Activated CD4-positive, alpha-beta T cell treated with anti-CD3 and anti-CD28 coated beads, Interleukin-2, amount 50 U/mL, for 4 hours (primary cell): ENCODE data around the gene SC5D.
A peak's percentile ranks its signal among the peaks of the same experiment; 100 is the strongest.

Experiments used
- DNase-seq, 2 experiments: peaks; one replicate each; pipeline ENCODE4 v3.0.0-alpha.2; 2020

The SC5D gene, protein sequence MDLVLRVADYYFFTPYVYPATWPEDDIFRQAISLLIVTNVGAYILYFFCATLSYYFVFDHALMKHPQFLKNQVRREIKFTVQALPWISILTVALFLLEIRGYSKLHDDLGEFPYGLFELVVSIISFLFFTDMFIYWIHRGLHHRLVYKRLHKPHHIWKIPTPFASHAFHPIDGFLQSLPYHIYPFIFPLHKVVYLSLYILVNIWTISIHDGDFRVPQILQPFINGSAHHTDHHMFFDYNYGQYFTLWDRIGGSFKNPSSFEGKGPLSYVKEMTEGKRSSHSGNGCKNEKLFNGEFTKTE

DNA sequence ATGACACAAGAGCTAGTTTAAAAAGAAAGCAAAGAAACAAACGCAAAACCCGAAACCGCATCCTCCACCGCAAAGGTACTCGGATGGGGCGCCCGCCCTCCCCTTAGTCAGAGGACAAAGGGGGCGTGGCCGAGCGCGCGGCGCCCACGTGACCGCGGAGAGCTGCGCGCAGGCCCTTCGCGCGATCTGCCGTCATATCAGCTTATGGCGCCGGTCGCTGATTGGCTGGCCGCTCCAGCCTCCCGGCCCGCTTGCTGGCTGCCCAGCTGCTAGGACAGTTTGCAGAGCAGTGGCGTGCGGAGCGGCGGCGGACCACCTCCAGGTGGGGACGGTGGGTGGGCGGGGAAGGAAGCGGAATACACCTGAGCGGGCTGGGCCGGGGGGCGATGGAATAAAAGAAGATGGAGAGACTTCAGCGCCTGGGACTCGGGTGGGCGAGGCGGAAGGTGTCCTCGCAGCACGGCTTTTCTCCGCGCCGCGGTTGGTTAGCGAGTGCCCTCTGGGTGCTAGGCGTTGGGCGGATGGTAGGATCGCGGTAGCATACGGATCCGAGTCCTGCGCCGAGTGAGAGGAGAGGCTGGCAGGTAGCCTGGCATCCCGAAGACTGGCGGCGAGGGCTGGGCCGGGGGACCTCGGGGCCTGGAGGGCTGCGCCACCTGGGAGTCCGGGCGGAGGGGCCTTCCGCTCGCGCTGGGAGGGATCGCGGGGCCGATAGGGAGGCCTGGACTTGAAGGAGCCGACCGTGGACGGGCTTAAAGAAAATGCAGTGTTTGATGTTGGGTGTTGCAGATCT is at the start of gene SC5D:
Gene SC5D, plus strand, starts transcription at position 277 of the 793 bp plus-strand sequence. CDS start 10,605 bp downstream, outside the sequence.
- peak; percentile 90 for DNase-seq

GRCh38 chr11:121244884-121245283 is 47.7 kb upstream of the SC5D start:
- DNase-seq: no peak

DNA sequence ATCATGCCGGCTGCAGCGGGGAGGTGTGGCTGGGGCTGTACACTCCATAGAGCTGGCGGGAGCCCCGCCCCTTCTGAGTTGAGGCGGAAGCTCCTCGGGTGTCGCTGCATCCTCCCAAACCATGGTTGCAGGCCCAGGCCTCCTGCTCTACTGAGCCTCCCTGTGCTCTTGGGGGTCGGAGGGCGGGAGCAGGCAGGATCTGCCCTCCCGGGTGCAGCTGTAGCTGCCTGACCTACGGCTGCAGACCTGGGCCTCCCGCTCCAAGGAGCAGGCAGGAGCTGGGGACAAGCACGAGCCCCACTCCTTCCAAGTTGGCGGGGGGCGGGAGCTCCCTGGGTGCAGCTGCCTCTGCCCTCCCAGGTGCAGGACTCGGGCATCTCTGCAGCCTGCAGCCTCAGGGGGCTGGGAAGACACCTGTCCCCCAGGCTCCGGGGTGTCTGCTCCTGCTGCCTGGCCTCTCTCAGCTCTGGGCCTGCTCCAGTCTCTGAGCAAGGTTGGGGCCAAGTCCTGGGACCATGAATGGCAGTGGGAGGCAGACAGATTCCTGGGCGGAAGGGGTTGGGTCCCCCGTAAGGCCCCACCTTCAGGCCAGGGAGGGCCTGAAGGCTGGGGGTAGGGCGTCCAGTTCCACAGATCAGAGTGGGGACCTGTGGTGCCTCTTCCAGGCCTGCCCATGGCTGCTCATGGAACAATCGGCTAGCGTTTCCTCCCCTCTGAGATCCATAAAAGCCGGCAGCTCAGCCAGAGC is 46.4 kb upstream of the SC5D start:
- no peak for DNase-seq

- DNase-seq: no peak
Observed at GRCh38 chr11:121246769-121247035, 45.9 kb upstream of the SC5D start.

DNA sequence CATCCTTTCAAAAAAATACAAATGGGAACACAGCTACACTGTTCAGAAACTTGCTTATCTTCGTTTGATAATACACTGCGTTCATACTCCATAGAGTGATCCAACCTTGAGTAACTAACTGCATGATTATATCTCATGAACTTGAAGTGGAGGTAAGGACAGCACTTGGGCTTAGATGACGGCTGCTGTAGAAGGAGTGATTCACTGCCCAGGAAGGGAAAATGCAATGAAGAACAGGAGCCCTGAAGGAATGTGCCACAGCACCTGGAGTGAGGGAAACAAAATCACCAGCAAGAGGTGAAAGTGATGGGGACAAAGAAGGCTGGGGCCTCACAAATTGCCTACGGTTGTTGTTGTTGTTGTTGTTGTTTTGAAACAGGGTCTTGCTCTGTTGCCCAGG is 44.1 kb upstream of the SC5D start:
- no peak for DNase-seq

DNA sequence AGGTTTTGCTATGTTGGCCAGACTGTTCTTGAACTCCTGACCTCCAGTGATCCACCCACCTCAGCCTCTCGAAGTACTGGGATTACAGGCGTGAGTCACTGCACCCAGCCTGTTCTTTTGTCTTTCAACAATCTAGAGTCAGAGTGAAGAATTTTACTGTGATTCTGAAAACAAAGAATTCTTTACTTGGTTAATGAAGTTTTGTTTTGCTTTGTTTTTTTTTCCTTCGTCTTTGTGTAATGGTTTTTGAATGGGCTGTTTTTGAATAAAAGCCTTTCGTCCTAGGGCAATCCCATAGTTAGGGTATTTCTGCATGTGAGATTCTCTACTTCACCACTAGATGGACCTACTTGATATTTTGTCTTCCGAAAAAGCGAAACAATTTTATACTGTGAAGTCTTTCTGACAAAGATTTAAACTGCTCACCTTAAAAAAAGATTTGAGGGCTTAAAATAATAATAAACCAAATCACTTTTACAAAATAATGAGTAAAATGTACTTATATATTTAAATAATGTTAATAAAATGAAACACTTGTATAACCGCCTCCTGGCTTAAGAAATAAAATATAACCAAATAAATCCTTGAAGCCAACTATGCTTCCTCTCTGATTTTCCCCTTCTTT is 43.4 kb upstream of the SC5D start:
- no peak for DNase-seq

GRCh38 chr11:121250843-121251242 is 41.7 kb upstream of the SC5D start:
- no peak for DNase-seq

DNA sequence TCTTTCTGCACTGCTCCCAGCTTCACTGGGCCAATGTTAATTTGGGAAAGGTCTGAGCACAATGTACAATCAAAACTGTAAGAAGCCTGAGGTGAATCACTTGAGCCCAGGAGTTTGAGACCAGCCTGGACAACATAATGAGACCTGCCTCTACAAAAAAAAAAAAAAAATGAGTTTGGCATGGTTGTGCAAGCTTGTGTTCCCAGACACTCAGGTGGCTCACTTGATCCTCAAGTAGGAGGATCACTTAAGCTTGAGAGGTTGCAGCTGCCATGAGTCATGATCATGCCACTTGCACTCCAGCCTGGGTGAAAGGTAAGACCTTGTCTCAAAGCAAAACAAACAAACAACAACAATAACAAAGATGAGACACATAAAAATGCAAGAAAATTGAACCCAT is 38.6 kb upstream of the SC5D start:
- no peak for DNase-seq

- no peak for DNase-seq
Observed at GRCh38 chr11:121254756-121255155, 37.8 kb upstream of the SC5D start.

GRCh38 chr11:121255473-121256125 is 37.0 kb upstream of the SC5D start:
- no peak for DNase-seq

DNA sequence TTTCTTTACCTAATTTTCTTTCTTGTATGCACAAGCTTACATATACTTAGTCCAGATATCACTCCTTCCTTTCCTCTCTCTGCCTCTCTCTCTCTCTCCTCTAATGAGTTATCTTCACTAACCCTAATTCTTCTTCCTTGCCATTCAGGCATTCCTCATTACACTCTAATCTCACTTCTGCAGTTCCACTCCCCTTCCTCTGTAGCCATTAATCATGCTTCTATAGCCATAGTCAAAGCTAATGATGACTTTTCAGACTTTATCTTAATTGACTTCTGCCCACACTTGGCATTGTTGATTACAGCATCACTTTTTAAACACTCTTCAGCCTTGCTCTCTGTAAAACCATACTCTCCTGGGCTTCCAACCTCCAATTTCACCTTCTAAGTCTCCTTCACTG is 35.3 kb upstream of the SC5D start:
- DNase-seq: no peak

GRCh38 chr11:121257976-121258375 is 34.6 kb upstream of the SC5D start:
- DNase-seq: no peak

DNA sequence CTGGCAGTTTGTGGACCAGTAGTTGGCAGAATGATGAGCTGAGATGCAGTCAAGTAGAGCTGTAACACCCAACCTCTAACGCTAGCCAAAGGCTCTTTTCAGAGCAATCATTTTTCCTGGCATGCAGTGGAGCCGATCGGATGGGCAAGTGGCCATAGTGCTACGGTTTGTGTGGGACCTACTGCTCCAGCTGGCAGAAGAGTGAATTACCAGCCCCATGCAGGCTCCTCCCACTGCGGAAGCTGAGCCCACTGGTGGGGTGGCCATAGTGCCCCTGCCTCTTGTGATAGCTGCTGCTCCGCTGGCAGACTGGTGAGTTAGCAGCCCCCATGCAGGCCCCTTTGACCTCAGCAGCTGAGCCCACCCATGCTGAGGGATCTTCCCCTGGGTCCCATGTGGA is 27.0 kb upstream of the SC5D start:
- DNase-seq: no peak

- DNase-seq: no peak
Observed at GRCh38 chr11:121268581-121268980, 24.0 kb upstream of the SC5D start.

- no peak for DNase-seq
Observed at GRCh38 chr11:121270001-121270678, 22.4 kb upstream of the SC5D start.

DNA sequence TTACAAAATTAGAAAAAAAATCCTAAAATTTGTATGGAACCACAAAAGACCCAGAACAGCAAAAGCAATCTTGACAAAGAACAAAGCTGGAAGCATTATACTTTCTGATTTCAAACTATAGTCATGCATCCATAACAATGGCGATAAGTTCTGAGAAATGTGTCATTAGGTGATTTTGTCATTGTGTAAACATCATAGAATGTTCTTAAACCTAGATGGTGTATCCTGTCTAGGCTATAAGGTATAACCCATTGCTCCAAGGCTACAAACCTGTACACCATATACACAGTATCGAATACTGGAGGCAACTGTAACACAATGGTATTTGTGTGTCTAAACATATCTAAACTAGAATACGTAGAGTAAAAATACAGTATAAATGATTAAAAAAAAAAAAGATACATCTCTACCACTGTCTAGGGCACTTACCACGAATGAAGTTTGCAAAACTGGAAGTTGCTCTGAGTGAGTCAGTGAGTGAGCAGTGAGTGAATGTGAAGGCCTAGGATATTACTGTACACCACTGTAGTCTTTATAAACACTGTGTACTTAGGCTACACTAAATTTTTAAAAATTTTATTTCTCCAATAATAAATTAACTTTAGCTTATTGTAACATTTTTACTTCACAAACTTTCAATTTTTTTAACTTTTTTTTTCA is 18.1 kb upstream of the SC5D start:
- no peak for DNase-seq

DNA sequence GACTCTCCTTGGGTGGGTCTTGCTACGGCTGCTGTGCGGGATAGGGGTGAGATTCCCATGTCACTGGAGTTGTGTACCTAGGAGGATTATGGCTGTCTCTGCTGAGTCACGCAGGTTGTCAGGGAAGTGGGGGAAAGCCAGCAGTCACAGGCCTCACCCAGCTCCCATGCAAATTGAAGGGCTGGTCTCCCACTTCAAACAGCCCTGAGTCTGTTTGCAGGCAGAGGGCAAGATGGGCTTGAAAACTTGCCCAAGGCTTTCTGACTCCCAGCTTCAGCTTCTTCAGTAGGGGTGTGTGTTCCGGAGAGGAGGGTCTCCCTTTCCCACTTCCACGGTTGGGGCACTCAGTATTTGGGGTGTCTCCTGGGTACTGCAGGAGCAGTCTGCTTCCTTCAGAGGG is 10.9 kb upstream of the SC5D start:
- no peak for DNase-seq

GRCh38 chr11:121282386-121282785 is 10.2 kb upstream of the SC5D start:
- DNase-seq: no peak

DNA sequence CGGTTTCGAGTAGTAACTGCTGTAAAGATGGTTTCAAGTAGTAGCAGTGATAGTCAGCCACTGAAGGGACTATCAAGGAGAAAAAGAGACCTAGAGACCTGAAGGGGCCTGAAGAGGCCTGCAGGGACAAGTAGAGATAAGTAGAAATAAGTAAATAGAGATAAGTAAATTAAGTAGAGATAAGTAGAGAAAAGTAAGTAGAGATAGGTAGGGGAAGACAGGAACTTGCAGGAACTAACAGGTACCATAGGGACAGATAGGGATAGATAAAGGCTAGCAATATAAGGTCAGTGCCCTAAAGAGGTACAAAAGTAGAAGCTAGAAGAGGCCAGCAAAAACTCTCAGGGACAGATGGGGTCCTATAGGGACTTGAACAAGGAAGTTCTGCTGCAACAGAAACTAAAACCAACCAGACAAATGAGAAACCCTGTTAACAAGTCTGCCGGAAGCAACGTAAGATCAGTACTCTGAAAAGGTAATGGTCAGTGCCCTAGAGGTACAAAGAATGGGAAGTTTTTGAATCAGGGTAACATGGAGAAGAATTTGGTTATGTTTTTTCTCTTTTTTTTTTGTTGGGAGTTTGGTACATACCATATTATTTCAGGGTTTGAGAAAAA is 9.6 kb upstream of the SC5D start:
- DNase-seq: no peak

DNA sequence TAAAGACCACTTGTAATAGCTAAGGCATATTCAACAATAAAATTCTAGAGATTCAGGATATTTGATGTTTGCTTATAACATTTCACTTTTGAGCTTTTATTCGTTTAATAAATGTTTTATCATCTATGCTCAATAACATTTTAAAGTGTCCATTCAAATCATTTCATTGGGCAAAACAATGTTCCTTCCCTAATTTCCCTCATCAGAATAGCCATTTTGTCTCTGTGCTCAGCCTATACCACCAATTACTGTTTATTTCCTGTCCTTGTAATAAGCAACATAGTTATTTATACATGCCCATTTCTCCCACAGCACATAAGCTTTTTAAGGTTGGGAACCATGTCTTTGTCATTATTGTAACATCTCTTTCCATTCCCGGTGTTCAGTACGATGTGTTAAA is 1.3 kb upstream of the SC5D start:
- DNase-seq: no peak

GRCh38 chr11:121291896-121292494 is 576 bp upstream of the SC5D start:
- no peak for DNase-seq
